Activated naive CD4-positive, alpha-beta T cell treated with anti-CD3 and anti-CD28 coated beads, Interleukin-2, amount 10 ng/mL, durations not matched to agents 7 days and 5 days (primary cell): ENCODE measurements around the gene RALGPS1.

Experiments used
- CTCF ChIA-PET: fragments of 350-600 bp; sonication (Branson Sonifier 250); formaldehyde crosslinking; loops from one replicate; lab custom pipeline; 2021; ENCODE audit warnings: antibody characterized with exemption; lab: Charles Lee
- DNase-seq: peaks from one replicate; pipeline ENCODE4 v3.0.0-alpha.2; 2020
- H3K27ac Mint-ChIP-seq: one replicate; pipeline ENCODE4 v1.8.0; 2021; ENCODE audit warnings: mild to moderate bottlenecking, moderate library complexity, mixed read lengths
- H3K27me3 Mint-ChIP-seq: one replicate; pipeline ENCODE4 v1.8.0; 2021; ENCODE audit warnings: mild to moderate bottlenecking, mixed read lengths
- H3K36me3 Mint-ChIP-seq: one replicate; pipeline ENCODE4 v1.8.0; 2021; ENCODE audit warnings: mixed read lengths
- H3K4me1 Mint-ChIP-seq: one replicate; pipeline ENCODE4 v1.8.0; 2021; ENCODE audit warnings: mixed read lengths
- H3K4me3 Mint-ChIP-seq: one replicate; pipeline ENCODE4 v1.8.0; 2021; ENCODE audit warnings: mild to moderate bottlenecking, moderate library complexity, mixed read lengths
- H3K9me3 Mint-ChIP-seq: one replicate; pipeline ENCODE4 v1.8.0; 2021; ENCODE audit warnings: mixed read lengths

The RALGPS1 gene

DNA sequence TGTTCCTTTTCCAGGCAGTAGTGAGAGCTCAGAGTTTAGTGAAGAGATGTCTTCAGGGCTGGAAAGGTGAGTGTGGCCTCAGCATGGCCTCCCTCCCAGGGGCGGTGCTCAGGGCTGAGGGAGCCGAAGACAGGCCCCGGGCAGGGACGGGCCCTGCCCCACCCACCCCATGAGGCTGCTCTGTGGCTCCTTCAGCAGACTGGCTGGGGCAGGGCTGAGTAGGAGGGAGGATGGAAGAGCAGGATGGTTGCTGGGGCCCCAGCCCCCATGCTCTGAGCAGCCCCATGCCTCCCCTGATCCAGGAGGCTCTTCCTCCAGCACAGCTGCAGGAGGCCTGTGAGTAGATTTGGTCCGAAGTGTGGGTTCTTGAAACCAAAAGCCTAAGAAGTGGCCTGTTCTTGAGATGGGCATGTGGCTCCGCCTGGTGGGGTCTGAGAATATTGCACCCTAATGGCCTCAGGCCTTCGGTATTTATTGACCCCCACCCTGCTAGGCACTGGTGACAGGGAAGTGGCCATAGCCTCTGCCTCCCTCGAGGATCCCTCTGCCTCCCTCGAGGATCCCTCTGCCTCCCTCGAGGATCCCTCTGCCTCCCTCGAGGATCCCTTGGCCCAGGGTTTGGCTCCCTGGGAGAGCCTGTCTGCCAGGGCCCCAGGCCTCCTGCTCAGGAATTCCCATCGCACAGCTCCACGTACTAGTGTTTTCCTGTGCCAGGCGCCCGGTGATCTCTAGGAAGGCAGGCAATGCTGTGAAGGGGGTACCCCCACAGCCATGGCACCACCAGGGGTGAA lies 284.6 kb downstream of the RALGPS1 start:
- DNase-seq, result peak; percentile 87
- no peak overlapping the region for H3K27ac Mint-ChIP-seq
- H3K27me3 Mint-ChIP-seq, result peaks cover 47% of the 10 kb centered on the region
- H3K36me3 Mint-ChIP-seq, result no peaks in the 10 kb centered on the region
- peaks cover 12% of the 10 kb centered on the region for H3K4me1 Mint-ChIP-seq
- CTCF ChIA-PET, result interaction anchor here (0.7 to 6.3 kb wide), 21 partner anchors 10 to 349 kb away, joined by 3 to 132 read pairs (median 3); no protein-coding TSS in a partner anchor
- no peak overlapping the region for H3K4me3 Mint-ChIP-seq
- H3K9me3 Mint-ChIP-seq, result no peaks in the 10 kb centered on the region

GRCh38 chr9:127200106-127200862 lies 285.7 kb downstream of the RALGPS1 start:
- Mint-ChIP-seq H3K4me3 (no peak overlapping the region), H3K4me1 (peaks cover 12% of the 10 kb centered on the region), H3K36me3 (no peaks in the 10 kb centered on the region), H3K27me3 (peaks cover 50% of the 10 kb centered on the region), H3K27ac (no peak overlapping the region), H3K9me3 (no peaks in the 10 kb centered on the region)
- DNase-seq, result no peak
- CTCF ChIA-PET, result interaction anchor here (0.7 to 6.3 kb wide), 11 partner anchors 11 to 350 kb away, joined by 3 to 132 read pairs (median 4); no protein-coding TSS in a partner anchor

GRCh38 chr9:127201071-127201541 lies 286.5 kb downstream of the RALGPS1 start:
- H3K9me3 Mint-ChIP-seq, result no peaks in the 10 kb centered on the region
- peaks cover 57% of the 10 kb centered on the region for H3K27me3 Mint-ChIP-seq

GRCh38 chr9:127201731-127202130 lies 287.1 kb downstream of the RALGPS1 start:
- no peaks in the 10 kb centered on the region for H3K9me3 Mint-ChIP-seq

More at GRCh38 chr9:127201071-127201541, 286.5 kb downstream of the RALGPS1 start:
- Mint-ChIP-seq H3K36me3 (no peaks in the 10 kb centered on the region), H3K27ac (no peak overlapping the region), H3K4me3 (no peak overlapping the region), H3K4me1 (peaks cover 12% of the 10 kb centered on the region)
- no peak for DNase-seq
- CTCF ChIA-PET, result interaction anchor here (0.9 to 6.3 kb wide), 6 partner anchors 11 to 273 kb away, joined by 3 to 132 read pairs (median 6); no protein-coding TSS in a partner anchor

DNA sequence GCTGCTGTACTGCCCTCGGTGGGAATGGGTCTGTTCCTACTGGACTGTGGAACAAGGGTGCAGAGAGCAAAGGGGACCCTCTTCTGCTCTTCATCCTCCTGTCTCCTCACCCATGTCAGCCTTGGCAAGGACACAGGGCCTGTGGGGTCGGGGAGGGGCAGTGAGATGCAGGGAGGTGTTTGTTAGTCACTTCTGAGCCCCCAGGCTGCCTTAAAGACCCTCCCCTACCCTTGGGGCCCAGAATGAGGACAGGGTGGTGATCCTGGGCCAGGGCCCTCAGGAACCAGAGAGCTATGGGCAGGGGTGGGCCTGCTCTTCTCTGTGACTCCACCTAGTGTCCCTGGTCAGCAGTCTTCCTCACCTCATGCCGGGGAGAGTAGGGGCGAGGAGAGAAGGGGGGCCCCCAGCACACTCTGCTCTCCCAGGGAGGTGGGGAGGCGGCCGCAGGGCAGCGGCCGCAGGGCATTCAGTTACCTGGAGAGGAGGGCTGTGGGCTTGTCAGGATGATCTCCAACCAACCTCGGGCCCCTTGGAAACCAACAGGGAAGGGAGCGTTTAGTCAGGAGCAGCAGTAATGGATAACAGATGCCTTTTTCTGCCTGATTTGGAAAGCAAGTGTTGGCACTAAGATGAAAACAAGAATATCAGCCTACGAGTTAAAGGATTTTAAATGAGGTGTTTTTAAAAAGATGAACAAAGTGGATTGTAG lies 288.0 kb downstream of the RALGPS1 start:
- CTCF ChIA-PET, result interaction anchor here (6.0 to 6.3 kb wide), 2 partner anchors 239 to 261 kb away, joined by 52 to 132 read pairs; no protein-coding TSS in a partner anchor
- peaks cover 45% of the 10 kb centered on the region for H3K27me3 Mint-ChIP-seq
- H3K27ac Mint-ChIP-seq, result no peak overlapping the region
- H3K9me3 Mint-ChIP-seq, result no peaks in the 10 kb centered on the region
- peaks cover 12% of the 10 kb centered on the region for H3K4me1 Mint-ChIP-seq
- no peak for DNase-seq
- H3K4me3 Mint-ChIP-seq, result no peak overlapping the region
- no peaks in the 10 kb centered on the region for H3K36me3 Mint-ChIP-seq

More at GRCh38 chr9:127201731-127202130, 287.1 kb downstream of the RALGPS1 start:
- CTCF ChIA-PET, result interaction anchor here (1.1 to 6.3 kb wide), 3 partner anchors 238 to 274 kb away, joined by 3 to 132 read pairs (median 52); no protein-coding TSS in a partner anchor
- DNase-seq, result no peak
- peaks cover 12% of the 10 kb centered on the region for H3K4me1 Mint-ChIP-seq
- H3K27me3 Mint-ChIP-seq, result peaks cover 54% of the 10 kb centered on the region
- no peak overlapping the region for H3K4me3 Mint-ChIP-seq
- no peak overlapping the region for H3K27ac Mint-ChIP-seq
- no peaks in the 10 kb centered on the region for H3K36me3 Mint-ChIP-seq

DNA sequence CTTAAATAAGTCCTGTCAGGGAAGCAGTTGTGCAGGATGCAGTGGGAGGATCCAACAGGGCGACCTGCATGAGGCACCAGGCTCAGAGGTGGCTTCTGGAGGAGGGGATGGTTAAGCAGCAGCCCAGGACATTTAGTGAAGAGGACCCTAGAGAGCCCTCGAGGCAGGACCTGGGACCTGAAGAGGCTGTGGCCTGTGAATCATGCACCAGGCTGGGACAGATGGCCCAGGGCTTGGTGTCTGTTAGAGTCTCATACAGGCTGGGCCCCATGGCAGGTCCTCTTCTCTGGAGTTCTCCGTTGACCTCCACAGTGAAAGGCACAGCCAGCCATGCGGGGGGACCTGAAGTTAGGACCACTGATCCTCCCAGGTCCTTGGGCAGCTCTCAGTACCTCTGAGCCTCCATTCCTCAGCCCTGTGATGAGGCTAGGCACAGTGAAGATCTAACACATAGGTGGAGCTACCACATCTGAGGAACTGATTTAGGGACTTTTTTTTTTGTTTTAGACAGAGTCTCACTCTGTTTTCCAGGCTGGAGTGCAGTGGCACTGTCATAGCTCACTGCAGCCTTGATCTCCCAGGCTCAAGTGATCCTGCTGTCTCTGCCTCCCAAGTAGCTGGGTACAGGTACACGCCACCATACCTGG lies 289.2 kb downstream of the RALGPS1 start:
- CTCF ChIA-PET, result interaction anchor here (0.8 kb wide), 1 partner anchor 252 kb away, joined by 3 read pairs; no protein-coding TSS in a partner anchor
- Mint-ChIP-seq H3K9me3 (no peaks in the 10 kb centered on the region), H3K4me3 (no peak overlapping the region), H3K27me3 (peaks cover 35% of the 10 kb centered on the region), H3K4me1 (peaks cover 5% of the 10 kb centered on the region), H3K27ac (no peak overlapping the region), H3K36me3 (no peaks in the 10 kb centered on the region)
- DNase-seq, result no peak

DNA sequence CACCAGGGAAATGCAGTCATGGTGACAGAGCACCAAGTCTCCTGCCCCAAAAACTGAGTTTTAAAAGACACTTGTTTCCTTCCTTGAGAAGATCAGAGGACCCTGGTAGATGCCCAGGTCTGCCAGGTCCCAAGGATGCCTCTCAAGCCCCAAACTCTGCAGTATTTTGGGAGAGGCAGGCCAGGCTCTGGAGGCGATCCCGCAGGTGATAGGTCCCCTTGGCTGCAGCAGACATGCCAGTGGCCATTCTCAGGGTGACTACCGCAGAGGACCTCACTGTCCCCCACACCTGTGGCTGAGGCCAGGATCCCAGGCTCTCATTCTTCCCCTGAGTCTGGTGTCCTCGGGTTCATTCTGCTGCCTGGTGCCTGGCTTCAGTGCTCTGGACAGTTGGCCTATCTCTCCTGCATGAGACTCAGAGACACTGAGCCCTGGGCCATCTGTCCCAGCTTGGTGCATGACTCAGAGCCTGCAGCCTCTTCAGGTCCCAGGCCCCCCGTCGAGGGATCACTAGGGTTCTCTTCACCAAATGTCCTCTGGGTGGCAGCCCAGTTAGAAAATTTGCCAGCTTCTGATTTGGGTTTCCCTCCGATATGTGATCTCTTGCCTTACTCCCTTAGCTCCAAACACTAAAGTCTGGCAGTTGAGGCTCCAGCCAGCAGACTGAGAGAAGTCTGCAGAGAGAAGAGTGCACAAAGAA lies 290.3 kb downstream of the RALGPS1 start:
- Mint-ChIP-seq H3K36me3 (no peaks in the 10 kb centered on the region), H3K27me3 (peaks cover 37% of the 10 kb centered on the region), H3K4me1 (no peaks in the 10 kb centered on the region), H3K9me3 (no peaks in the 10 kb centered on the region), H3K4me3 (no peak overlapping the region), H3K27ac (no peak overlapping the region)
- CTCF ChIA-PET, result interaction anchor here (0.6 to 1.3 kb wide), 2 partner anchors 9 to 276 kb away, joined by 3 to 10 read pairs; no protein-coding TSS in a partner anchor
- DNase-seq, result no peak

- peaks cover 42% of the 10 kb centered on the region for H3K27me3 Mint-ChIP-seq
- DNase-seq, result no peak
- no peaks in the 10 kb centered on the region for H3K36me3 Mint-ChIP-seq
- CTCF ChIA-PET, result interaction anchor here (1.3 kb wide), 1 partner anchor 8 kb away, joined by 10 read pairs; no protein-coding TSS in a partner anchor
- no peak overlapping the region for H3K4me3 Mint-ChIP-seq
- no peak overlapping the region for H3K27ac Mint-ChIP-seq
- no peaks in the 10 kb centered on the region for H3K9me3 Mint-ChIP-seq
- no peaks in the 10 kb centered on the region for H3K4me1 Mint-ChIP-seq
Observed at GRCh38 chr9:127205952-127206351, 291.4 kb downstream of the RALGPS1 start.

- Mint-ChIP-seq H3K4me3 (no peak overlapping the region), H3K9me3 (no peaks in the 10 kb centered on the region), H3K27ac (no peak overlapping the region), H3K4me1 (no peaks in the 10 kb centered on the region), H3K36me3 (no peaks in the 10 kb centered on the region), H3K27me3 (peaks cover 43% of the 10 kb centered on the region)
- CTCF ChIA-PET, result no interaction called here
- no peak for DNase-seq
Observed at GRCh38 chr9:127206666-127207065, 292.1 kb downstream of the RALGPS1 start.

DNA sequence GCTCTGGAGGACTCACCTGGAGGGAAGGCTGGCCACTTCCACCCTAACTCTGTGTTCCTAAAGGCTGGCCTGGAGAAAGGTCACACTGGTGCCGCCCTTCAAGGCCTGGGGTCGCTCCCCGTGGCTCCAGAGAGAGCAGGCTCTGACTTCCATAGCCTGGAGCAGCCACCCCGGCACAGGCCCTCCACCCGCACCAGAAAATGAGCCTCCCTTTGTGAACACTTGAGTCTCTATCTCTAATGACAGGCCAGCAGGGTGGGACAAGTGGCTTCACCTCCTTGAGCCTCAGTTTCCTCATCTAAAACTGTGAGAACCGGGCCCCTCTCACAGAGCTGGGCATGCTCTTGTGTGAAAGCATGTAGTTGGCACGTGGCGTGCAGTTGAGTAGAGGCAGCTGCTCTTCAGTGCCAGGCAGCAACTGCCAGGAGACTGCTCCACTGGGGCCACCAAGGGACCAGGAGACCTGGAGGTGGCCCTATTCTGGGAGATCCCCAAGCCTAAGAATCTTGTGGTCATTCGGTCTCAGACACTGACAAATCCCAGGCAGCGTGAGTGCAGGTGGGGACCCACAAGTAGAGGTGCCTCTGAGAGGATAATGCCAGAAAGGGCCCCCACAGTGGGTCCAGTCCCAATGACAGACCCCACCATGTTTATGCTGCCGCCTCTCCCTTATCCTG lies 293.3 kb downstream of the RALGPS1 start:
- CTCF ChIA-PET, result no interaction called here
- H3K36me3 Mint-ChIP-seq, result no peaks in the 10 kb centered on the region
- peaks cover 45% of the 10 kb centered on the region for H3K27me3 Mint-ChIP-seq
- H3K4me3 Mint-ChIP-seq, result no peak overlapping the region
- H3K4me1 Mint-ChIP-seq, result no peaks in the 10 kb centered on the region
- no peak overlapping the region for H3K27ac Mint-ChIP-seq
- H3K9me3 Mint-ChIP-seq, result no peaks in the 10 kb centered on the region
- DNase-seq, result no peak

- no peak for DNase-seq
- Mint-ChIP-seq H3K4me3 (no peak overlapping the region), H3K4me1 (no peaks in the 10 kb centered on the region), H3K27ac (no peak overlapping the region), H3K9me3 (no peaks in the 10 kb centered on the region), H3K36me3 (no peaks in the 10 kb centered on the region), H3K27me3 (peaks cover 48% of the 10 kb centered on the region)
- CTCF ChIA-PET, result no interaction called here
Observed at GRCh38 chr9:127208416-127208815, 293.8 kb downstream of the RALGPS1 start.

GRCh38 chr9:127209220-127209619 lies 294.6 kb downstream of the RALGPS1 start:
- DNase-seq, result peak; percentile 14
- H3K27me3 Mint-ChIP-seq, result peaks cover 53% of the 10 kb centered on the region
- H3K9me3 Mint-ChIP-seq, result no peaks in the 10 kb centered on the region
- CTCF ChIA-PET, result interaction anchor here (0.5 to 1.4 kb wide), 2 partner anchors 10 to 58 kb away, joined by 4 read pairs; no protein-coding TSS in a partner anchor
- H3K27ac Mint-ChIP-seq, result no peak overlapping the region
- no peaks in the 10 kb centered on the region for H3K36me3 Mint-ChIP-seq
- H3K4me3 Mint-ChIP-seq, result no peak overlapping the region
- H3K4me1 Mint-ChIP-seq, result no peaks in the 10 kb centered on the region
